Muscle of leg (tissue), 11 donors: ENCODE results near the gene WFDC1. TPM values are rescaled to one million over a fixed set of nuclear protein-coding genes. Genes with fewer than 3 reads are reported as not detected.

Experiments used
- DNase-seq: peaks from one replicate; pipeline ENCODE4 v3.0.0; 2013
- H3K27ac ChIP-seq: one replicate; pipeline ENCODE4 v1.5.1; 2013; ENCODE audit warnings: mild to moderate bottlenecking, low read length, control low read depth
- H3K27me3 ChIP-seq: one replicate; pipeline ENCODE4 v1.6.1; 2013; ENCODE audit warnings: low read length; ENCODE audit not compliant: control insufficient read depth, insufficient read depth
- H3K36me3 ChIP-seq: one replicate; pipeline ENCODE4 v1.6.1; 2013; ENCODE audit warnings: low read length; ENCODE audit not compliant: control insufficient read depth, insufficient read depth
- H3K4me1 ChIP-seq: one replicate; pipeline ENCODE4 v1.6.1; 2013; ENCODE audit warnings: low read length; ENCODE audit not compliant: control insufficient read depth, insufficient read depth
- H3K4me3 ChIP-seq: one replicate; pipeline ENCODE4 v1.5.1; 2013; ENCODE audit warnings: low read length, control low read depth
- H3K9me3 ChIP-seq: replicated peaks from 2 replicates; pipeline ENCODE4 v1.6.1; 2013; ENCODE audit warnings: low read depth, low read length; ENCODE audit not compliant: control insufficient read depth
- WGBS: methylation state at CpG from one replicate; pipeline ENCODE4 v1.1.5; 2013; ENCODE audit warnings: missing lambda C conversion rate; ENCODE audit not compliant: insufficient coverage; 5-methylcytosine and 5-hydroxymethylcytosine counted together
- polyA plus RNA-seq, 8 donors: library from polyadenylated mRNA; unstranded; fragments of 120-200 nt; gene quantifications; one replicate each; pipeline versions ENCODE4 v1.2.1 to v1.2.3, GENCODE V29; 2013; ENCODE audit warnings: inconsistent platforms in 1 of 8, low replicate concordance in 1 of 8; ENCODE audit not compliant: insufficient read length in 8 of 8, insufficient read depth in 1 of 8
- total RNA-seq: library from RNA; stranded (reverse); fragments of 120-200 nt; gene quantifications from one replicate; pipeline ENCODE4 v1.2.4, GENCODE V29; 2013

WFDC1 gene
- total and polyA plus RNA-seq, 9 donors: 1.2 to 4.4 (median 2.4) TPM

DNA sequence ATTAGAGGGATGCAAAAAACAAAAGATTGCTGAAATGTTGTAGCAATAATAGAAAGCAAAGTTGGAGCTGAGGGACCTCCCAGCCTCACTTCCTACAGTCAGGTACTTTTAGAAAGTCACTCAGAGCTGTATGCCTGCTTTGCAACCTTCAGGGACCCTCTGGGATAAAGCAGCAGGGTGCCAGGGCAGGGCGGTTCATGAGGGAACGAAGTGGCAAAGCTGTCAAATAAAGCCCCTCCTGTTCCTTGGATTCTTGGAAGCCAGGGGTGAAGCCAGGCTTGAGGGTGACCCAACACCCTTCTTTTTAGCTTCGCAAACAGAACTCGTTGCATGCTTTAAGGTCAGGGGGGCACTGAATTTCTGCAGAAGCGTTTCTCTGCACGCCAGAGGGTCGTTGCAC is 74.4 kb downstream of the WFDC1 start:
- H3K4me1 ChIP-seq: peaks cover 4% of the 10 kb centered on the region
- H3K27ac ChIP-seq: no peak overlapping the region
- H3K36me3 ChIP-seq: no peaks in the 10 kb centered on the region
- DNase-seq: no peak
- WGBS: 35% methylated on average over 6 of the region's 7 CpGs
- H3K9me3 ChIP-seq: no peaks in the 10 kb centered on the region
- H3K4me3 ChIP-seq: no peak overlapping the region
- peaks cover 63% of the 10 kb centered on the region for H3K27me3 ChIP-seq

DNA sequence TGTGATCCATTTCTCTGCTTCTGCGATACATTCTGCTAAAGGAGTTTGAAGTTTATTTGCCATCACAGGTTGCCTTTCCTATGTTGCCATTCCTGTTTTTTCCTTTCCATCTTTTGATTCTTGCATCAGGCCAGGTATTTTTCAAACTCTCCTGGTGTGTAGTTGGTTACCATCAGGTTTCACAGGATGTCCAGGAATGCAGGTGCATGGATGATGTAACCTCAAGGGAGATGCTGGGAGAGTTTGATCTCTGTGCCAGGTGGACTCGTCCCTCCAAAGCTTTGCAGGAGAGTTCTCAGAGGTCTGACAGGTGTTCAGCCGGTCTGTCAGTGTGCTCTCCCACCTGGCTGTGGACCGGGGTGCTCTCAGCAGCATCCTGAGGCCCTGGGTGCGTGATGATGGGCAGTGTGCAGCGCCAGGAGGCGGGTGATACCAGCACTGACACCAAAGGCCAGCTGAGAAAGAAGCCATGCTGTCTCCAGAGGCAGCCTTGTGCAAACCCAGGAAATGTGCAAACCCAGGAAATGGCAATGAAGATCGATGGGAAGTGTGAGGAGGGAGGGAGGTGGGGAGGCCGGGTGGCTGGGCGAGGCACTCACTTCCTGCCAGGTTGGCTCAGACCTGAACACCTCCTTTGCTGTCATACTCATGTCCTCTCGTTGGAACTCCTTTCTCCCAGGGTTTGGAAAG is 75.4 kb downstream of the WFDC1 start:
- H3K27me3 ChIP-seq: peaks cover 62% of the 10 kb centered on the region

DNA sequence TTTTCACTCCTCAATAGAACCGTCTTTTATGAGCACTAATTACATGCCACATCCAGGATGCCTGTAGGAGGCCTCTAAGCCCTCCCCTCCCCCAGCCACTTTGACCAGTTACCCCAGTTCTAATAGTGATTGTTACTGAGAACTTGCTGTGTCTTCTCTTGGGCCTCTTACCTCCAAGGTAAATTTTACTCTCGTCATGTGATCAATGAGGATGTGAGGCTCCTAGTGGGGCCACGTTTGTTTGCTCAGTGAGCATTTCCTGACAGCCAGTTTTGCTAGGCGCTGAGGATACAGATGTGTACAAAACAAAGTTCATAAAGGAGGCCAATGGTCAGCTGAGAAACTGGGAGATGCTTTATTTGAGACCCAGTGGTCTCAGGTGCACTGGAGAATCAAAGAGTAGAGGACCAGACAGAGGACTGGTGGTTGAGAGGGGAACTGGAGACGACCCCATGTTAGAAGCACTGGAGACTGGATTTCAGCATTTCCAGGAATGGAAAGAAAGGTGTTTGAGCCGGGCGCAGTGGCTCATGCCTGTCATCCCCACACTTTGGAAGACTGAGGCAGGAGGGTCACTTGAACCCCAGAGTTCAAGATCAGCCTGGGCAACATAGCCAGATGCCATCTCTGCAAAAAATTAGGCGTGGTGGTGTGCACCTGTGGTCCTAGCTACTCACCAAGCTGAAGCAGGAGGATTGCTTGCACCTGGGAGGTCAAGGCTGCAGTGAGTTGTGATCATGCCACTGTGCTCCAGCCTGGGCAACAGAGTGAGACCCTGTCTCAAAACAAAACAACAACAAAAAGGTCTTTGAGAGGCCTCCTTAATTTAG is 76.3 kb downstream of the WFDC1 start:
- Histone ChIP-seq H3K27me3 (peaks cover 58% of the 10 kb centered on the region), H3K4me1 (peaks cover 4% of the 10 kb centered on the region), H3K9me3 (no peaks in the 10 kb centered on the region), H3K4me3 (no peak overlapping the region), H3K36me3 (no peaks in the 10 kb centered on the region), H3K27ac (no peak overlapping the region)
- WGBS: 68% methylated on average over 6 of the region's 8 CpGs
- DNase-seq: no peak

More for the DNA sequence above, 75.4 kb downstream of the WFDC1 start:
- no peaks in the 10 kb centered on the region for H3K36me3 ChIP-seq
- WGBS: 58% methylated on average over 7 of the region's 11 CpGs
- H3K4me1 ChIP-seq: peaks cover 4% of the 10 kb centered on the region
- no peak for DNase-seq
- H3K9me3 ChIP-seq: no peaks in the 10 kb centered on the region
- no peak overlapping the region for H3K27ac ChIP-seq
- no peak overlapping the region for H3K4me3 ChIP-seq

DNA sequence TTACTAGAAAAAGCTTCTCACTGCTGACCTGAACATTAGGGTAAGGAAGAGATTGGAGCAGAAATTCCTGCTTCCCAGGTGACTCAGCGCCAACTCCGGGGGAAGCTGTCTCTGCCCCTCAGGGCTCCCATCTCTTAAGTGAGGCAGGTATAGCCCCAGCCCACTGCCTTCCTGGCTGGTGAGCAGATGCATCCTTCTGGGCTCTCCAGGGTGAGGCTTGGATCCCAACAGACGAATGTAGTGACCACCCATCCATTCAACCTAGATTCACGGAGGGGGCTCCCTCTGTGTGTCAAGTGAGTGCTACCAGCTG is 76.8 kb downstream of the WFDC1 start:
- Histone ChIP-seq H3K4me1 (peaks cover 4% of the 10 kb centered on the region), H3K27me3 (peaks cover 53% of the 10 kb centered on the region), H3K27ac (no peak overlapping the region), H3K4me3 (no peak overlapping the region), H3K9me3 (no peaks in the 10 kb centered on the region), H3K36me3 (no peaks in the 10 kb centered on the region)
- 88% methylated on average over 2 of the region's 4 CpGs for WGBS
- no peak for DNase-seq

DNA sequence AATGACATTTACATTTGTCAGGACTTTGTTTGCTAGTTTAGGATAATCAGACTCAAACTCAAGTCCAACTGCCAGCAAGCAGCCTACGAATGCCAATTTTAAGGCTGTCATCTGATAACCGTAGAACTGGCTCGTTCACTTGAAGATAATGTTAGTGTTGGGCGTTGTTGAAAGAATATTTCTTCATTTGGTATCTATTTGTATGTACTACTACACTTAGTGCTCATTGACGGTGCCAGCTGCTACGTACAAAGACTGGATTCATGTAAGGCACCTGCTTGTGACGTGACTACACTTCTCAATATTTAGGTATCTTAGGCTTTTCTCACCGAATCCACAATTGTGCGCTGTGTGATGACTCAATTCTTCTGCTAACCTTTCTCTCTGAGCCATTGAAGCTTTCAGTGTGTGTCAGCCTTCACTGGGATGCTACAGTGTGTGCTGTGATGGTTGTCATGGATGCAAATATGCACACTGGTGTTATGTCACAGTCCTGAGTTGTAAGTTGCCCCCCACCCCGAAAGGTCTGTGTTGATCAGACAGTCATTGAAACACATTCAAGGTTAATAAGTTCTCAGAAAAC is 79.3 kb downstream of the WFDC1 start:
- peaks cover 30% of the 10 kb centered on the region for H3K27me3 ChIP-seq
- WGBS: no CpG with 5 or more reads among the region's 10 CpGs

DNA sequence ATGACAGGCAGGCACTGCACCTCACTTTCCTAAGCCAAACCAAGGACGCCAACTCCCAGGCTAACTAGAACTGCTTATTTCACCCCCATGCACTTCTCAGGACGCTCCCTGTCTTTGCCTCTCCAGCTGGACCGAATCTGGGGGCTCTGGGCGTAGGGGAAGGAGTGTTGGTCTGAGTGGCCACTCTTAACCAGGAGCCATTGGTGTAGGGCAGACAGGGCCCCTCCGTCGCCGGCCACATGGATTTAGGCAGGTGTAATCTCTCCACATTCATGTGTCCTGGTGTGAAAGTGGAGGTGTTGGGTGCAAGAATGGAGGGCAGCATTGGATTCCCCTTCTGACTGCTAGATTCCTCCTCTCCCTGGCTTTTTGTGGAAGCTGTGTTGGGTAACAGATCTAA is 83.4 kb downstream of the WFDC1 start:
- Histone ChIP-seq H3K9me3 (no peaks in the 10 kb centered on the region), H3K27ac (no peak overlapping the region), H3K4me1 (no peaks in the 10 kb centered on the region), H3K27me3 (peaks cover 4% of the 10 kb centered on the region), H3K36me3 (no peaks in the 10 kb centered on the region), H3K4me3 (no peak overlapping the region)
- no CpG with 5 or more reads among the region's 7 CpGs for WGBS
- no peak for DNase-seq

More for the DNA sequence above, 79.3 kb downstream of the WFDC1 start:
- Histone ChIP-seq H3K4me3 (no peak overlapping the region), H3K4me1 (no peaks in the 10 kb centered on the region), H3K36me3 (no peaks in the 10 kb centered on the region), H3K9me3 (no peaks in the 10 kb centered on the region), H3K27ac (no peak overlapping the region)
- DNase-seq: no peak

DNA sequence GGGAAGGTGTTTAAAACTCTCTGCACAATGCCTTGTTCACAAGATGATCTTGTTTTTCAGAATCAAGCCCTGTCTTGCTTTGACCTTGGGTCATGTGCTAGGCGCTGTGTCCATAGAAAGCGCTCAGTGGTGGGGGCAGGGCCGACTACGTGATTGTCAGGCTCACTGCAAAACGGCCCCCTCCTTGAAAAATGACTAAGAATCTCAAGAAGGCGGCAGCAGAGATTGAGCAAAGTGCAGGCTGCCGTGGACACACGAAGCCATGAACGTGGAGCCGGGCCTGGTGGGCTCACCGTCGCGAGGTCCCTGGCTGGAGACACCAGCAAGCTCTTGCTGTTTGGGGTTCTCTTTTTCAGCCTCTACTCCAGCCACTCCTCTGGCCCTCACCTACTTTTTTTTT is 83.9 kb downstream of the WFDC1 start:
- no peak for DNase-seq
- peaks cover 4% of the 10 kb centered on the region for H3K27me3 ChIP-seq
- no peaks in the 10 kb centered on the region for H3K4me1 ChIP-seq
- 80% methylated on average over 12 of the region's 13 CpGs for WGBS
- no peaks in the 10 kb centered on the region for H3K36me3 ChIP-seq
- no peaks in the 10 kb centered on the region for H3K9me3 ChIP-seq
- H3K4me3 ChIP-seq: no peak overlapping the region
- no peak overlapping the region for H3K27ac ChIP-seq

DNA sequence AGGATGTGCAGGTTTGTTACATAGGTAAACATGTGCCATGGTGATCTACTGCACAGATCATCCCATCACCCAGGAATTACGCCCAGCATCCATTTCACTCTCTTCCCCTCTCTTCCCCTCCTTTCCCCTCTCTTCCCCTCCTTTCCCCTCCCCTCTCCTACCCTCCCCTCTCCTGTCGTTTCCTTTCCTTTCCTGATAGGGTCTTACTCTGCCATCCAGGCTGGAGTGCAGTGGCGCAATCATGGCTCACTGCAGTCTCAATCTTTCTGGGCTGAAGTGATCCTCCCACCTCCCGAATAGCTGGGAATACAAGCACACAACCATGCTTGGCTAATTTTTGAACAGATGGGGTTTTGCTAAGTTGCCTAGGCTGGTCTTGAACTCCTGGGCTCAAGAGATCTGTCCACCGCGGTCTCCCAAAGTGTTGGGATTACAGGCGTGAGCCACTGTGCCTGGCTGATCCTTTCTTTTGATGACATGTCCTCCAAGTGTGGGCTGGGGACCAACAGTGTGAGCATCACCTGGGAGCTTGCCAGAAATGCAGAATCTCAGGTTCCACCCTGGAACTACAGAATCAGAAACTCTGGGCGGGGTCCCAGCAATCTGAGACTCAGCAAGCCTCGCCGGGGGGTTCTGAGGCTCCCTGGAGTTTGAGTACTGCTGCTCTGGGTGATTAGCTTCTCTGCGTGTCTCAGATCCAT is 84.5 kb downstream of the WFDC1 start:
- Histone ChIP-seq H3K9me3 (peaks cover 2% of the 10 kb centered on the region), H3K27me3 (peaks cover 2% of the 10 kb centered on the region), H3K27ac (no peak overlapping the region), H3K4me3 (no peak overlapping the region), H3K4me1 (no peaks in the 10 kb centered on the region), H3K36me3 (no peaks in the 10 kb centered on the region)
- DNase-seq: no peak
- 63% methylated on average over 6 of the region's 11 CpGs for WGBS
